ENCODE results near the gene TIMP2. TPM values are rescaled to one million over a fixed set of nuclear protein-coding genes. Genes with fewer than 3 reads are reported as not detected.

The TIMP2 gene
- total RNA-seq, 1 experiment from 2014 or later, result 24.8 TPM

GRCh38 chr17:78940708-78941107 lies 15.5 kb upstream of the TIMP2 start:
- CTCF ChIA-PET, result interaction anchor here (0.6 to 1.5 kb wide), 3 partner anchors 31 to 75 kb away, joined by 3 read pairs; no protein-coding TSS in a partner anchor
- Mint-ChIP-seq H3K4me3 (ENCODE audit: unreplicated experiment) (no peak overlapping the region), H3K4me1 (ENCODE audit: insufficient read depth, unreplicated experiment) (peaks cover 18% of the 10 kb centered on the region), H3K9me3 (ENCODE audit: unreplicated experiment) (no peaks in the 10 kb centered on the region), H3K27me3 (ENCODE audit: insufficient read depth, unreplicated experiment) (no peaks in the 10 kb centered on the region), H3K36me3 (ENCODE audit: insufficient read depth, unreplicated experiment) (no peaks in the 10 kb centered on the region), H3K27ac (ENCODE audit: low read depth, unreplicated experiment) (no peak overlapping the region)
- intact Hi-C loops (cut with micrococcal nuclease), result no loop called here
- no TSS peak for BruUV-seq (replicated peaks)
- no peak for DNase-seq (ENCODE audit: unreplicated experiment)
- TF ChIP-seq CTCF (IDR thresholded peaks at IDR 0.05; ENCODE audit: unreplicated experiment), result no peak
- POLR2A ChIA-PET, result interaction anchor here (0.7 kb wide), 1 partner anchor 20 kb away, joined by 3 read pairs; no protein-coding TSS in a partner anchor

DNA sequence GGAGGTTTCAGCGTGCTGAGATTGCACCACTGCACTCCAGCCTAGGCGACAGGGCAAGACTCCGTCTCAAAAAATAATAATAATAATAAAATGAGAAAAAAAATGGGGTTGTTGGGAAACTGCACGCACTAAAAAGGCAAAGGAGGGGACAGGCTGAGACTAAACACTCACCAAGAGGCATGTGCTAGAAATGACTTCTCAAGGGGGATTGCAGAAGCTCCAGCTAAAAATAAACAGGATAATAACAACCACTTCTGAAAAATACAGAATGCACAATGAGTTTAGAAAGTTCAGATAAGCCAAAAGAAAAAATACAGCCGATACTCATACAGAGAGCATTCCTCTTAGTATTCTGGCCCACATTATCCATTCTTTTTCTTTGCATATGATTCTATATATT lies 15.1 kb upstream of the TIMP2 start:
- no peaks in the 10 kb centered on the region for H3K9me3 Mint-ChIP-seq (ENCODE audit: unreplicated experiment)

DNA sequence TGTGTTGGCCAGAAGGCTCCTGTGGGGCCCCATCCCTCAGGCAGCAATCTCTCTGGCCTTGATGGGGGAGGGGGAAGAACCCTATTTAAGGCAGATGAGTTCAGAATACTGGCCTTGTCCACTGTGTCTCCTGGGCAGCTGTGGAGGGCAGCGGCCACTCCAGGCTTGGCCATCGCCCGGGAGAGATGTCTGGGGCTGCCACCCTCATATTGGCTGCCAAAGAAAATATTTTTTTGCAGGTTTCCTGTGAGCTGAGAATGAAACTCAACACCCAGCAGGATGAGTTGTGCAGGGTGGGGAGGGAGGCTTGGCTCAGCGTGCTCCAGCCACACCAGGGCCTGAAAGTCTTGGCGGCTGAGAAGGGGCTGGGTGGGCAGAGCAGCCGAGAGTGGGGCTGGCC lies 14.4 kb upstream of the TIMP2 start:
- intact Hi-C loops (cut with micrococcal nuclease), result no loop called here
- H3K27ac Mint-ChIP-seq (ENCODE audit: low read depth, unreplicated experiment), result no peak overlapping the region
- H3K9me3 Mint-ChIP-seq (ENCODE audit: unreplicated experiment), result no peaks in the 10 kb centered on the region
- peak; percentile 67 for DNase-seq (ENCODE audit: unreplicated experiment)
- ChIA-PET CTCF (interaction anchor here (1.2 kb wide), 1 partner anchor 32 kb away, joined by 5 read pairs; no protein-coding TSS in a partner anchor), POLR2A (no interaction called here)
- TF ChIP-seq CTCF (IDR thresholded peaks at IDR 0.05; ENCODE audit: unreplicated experiment), result no peak
- peaks cover 23% of the 10 kb centered on the region for H3K4me1 Mint-ChIP-seq (ENCODE audit: insufficient read depth, unreplicated experiment)
- no peaks in the 10 kb centered on the region for H3K27me3 Mint-ChIP-seq (ENCODE audit: insufficient read depth, unreplicated experiment)
- H3K36me3 Mint-ChIP-seq (ENCODE audit: insufficient read depth, unreplicated experiment), result no peaks in the 10 kb centered on the region
- H3K4me3 Mint-ChIP-seq (ENCODE audit: unreplicated experiment), result no peak overlapping the region
- no TSS peak for BruUV-seq (replicated peaks)

More for the DNA sequence above, 15.1 kb upstream of the TIMP2 start:
- BruUV-seq (replicated peaks), result no TSS peak
- intact Hi-C loops (cut with micrococcal nuclease), result no loop called here
- no peak for TF ChIP-seq CTCF (IDR thresholded peaks at IDR 0.05; ENCODE audit: unreplicated experiment)
- no peak overlapping the region for H3K27ac Mint-ChIP-seq (ENCODE audit: low read depth, unreplicated experiment)
- POLR2A ChIA-PET, result interaction anchor here (0.7 kb wide), 1 partner anchor 20 kb away, joined by 3 read pairs; no protein-coding TSS in a partner anchor
- peaks cover 22% of the 10 kb centered on the region for H3K4me1 Mint-ChIP-seq (ENCODE audit: insufficient read depth, unreplicated experiment)
- CTCF ChIA-PET, result interaction anchor here (0.6 to 1.5 kb wide), 3 partner anchors 31 to 75 kb away, joined by 3 to 5 read pairs (median 3); no protein-coding TSS in a partner anchor
- DNase-seq (ENCODE audit: unreplicated experiment), result no peak
- H3K4me3 Mint-ChIP-seq (ENCODE audit: unreplicated experiment), result no peak overlapping the region
- H3K36me3 Mint-ChIP-seq (ENCODE audit: insufficient read depth, unreplicated experiment), result no peaks in the 10 kb centered on the region
- no peaks in the 10 kb centered on the region for H3K27me3 Mint-ChIP-seq (ENCODE audit: insufficient read depth, unreplicated experiment)

DNA sequence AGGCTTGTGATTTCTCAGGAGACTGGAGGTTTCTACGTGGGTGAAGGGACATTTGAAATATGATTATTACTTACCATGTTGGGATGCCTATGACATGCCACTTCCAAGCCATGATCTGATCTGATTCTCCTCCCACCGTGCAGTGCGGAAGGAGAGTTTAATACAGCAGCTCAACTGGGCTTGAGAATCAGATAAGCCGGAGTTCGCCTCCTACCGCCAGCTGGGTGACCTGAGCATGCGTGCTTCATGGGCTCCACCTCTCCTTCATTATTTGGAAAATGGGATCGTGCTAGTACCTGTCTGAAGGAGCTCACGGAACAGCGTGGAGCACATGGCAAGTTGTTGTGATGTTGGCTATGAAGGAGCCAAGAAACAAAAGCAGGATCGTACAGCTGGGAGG lies 12.4 kb upstream of the TIMP2 start:
- H3K27ac Mint-ChIP-seq (ENCODE audit: low read depth, unreplicated experiment), result no peak overlapping the region
- no peak overlapping the region for H3K4me3 Mint-ChIP-seq (ENCODE audit: unreplicated experiment)
- H3K27me3 Mint-ChIP-seq (ENCODE audit: insufficient read depth, unreplicated experiment), result no peaks in the 10 kb centered on the region
- ChIA-PET CTCF (interaction anchor here (0.6 to 0.7 kb wide), 2 partner anchors 107 to 1435 kb away, joined by 3 read pairs; no protein-coding TSS in a partner anchor), POLR2A (no interaction called here)
- peaks cover 42% of the 10 kb centered on the region for H3K4me1 Mint-ChIP-seq (ENCODE audit: insufficient read depth, unreplicated experiment)
- no peak for TF ChIP-seq CTCF (IDR thresholded peaks at IDR 0.05; ENCODE audit: unreplicated experiment)
- no peaks in the 10 kb centered on the region for H3K36me3 Mint-ChIP-seq (ENCODE audit: insufficient read depth, unreplicated experiment)
- H3K9me3 Mint-ChIP-seq (ENCODE audit: unreplicated experiment), result no peaks in the 10 kb centered on the region
- no TSS peak for BruUV-seq (replicated peaks)
- DNase-seq (ENCODE audit: unreplicated experiment), result no peak
- intact Hi-C loops (cut with micrococcal nuclease), result no loop called here

Measured in MCF 10A (cell line).